Tibial nerve (tissue), 4 donors: ENCODE data around the gene PKP2.

ENCODE experiments used
- EP300 ChIP-seq, 2 donors: sonication (generic); formaldehyde crosslinking; IDR thresholded peaks; one replicate each; pipeline ENCODE4 v1.6.1; 2017; ENCODE audit warnings: antibody characterized with exemption in 2 of 2, mild to moderate bottlenecking in 1 of 2
- POLR2A ChIP-seq, 2 donors: fragments of 450-650 bp; IDR thresholded peaks; one replicate each; pipeline ENCODE4 v1.6.1; 2017; ENCODE audit warnings: antibody characterized with exemption in 2 of 2, mild to moderate bottlenecking in 2 of 2, moderate library complexity in 2 of 2
- TF ChIP-seq, protein P1 (sequence below), 5 experiments: fragments of 200-600 bp in 3 of 5; fragments of 450-650 bp in 2 of 5; sonication (generic) in 3 of 5; IDR thresholded peaks; one replicate each; pipeline ENCODE4 v1.5.1; 2016 to 2019; ENCODE audit warnings: antibody characterized with exemption in 5 of 5, mild to moderate bottlenecking in 3 of 5, moderate library complexity in 2 of 5

- TF ChIP-seq, protein P1, sequence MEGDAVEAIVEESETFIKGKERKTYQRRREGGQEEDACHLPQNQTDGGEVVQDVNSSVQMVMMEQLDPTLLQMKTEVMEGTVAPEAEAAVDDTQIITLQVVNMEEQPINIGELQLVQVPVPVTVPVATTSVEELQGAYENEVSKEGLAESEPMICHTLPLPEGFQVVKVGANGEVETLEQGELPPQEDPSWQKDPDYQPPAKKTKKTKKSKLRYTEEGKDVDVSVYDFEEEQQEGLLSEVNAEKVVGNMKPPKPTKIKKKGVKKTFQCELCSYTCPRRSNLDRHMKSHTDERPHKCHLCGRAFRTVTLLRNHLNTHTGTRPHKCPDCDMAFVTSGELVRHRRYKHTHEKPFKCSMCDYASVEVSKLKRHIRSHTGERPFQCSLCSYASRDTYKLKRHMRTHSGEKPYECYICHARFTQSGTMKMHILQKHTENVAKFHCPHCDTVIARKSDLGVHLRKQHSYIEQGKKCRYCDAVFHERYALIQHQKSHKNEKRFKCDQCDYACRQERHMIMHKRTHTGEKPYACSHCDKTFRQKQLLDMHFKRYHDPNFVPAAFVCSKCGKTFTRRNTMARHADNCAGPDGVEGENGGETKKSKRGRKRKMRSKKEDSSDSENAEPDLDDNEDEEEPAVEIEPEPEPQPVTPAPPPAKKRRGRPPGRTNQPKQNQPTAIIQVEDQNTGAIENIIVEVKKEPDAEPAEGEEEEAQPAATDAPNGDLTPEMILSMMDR (IDR thresholded peaks at IDR 0.05), result no peak
- TF ChIP-seq POLR2A (IDR thresholded peaks at IDR 0.05) (no peak), EP300 (IDR thresholded peaks at IDR 0.05) (no peak)
These were observed 75.3 kb downstream of the PKP2 start for GRCh38 chr12:32821293-32821692.
